Left lobe of liver (tissue), 2 donors: ENCODE data around the gene TOB1. TPM values are rescaled to one million over a fixed set of nuclear protein-coding genes. Genes with fewer than 3 reads are reported as not detected.

Experiments
- ATAC-seq: fragments of 200-7000 bp; cut with Tn5 transposase; one replicate; pipeline ENCODE4 v1.9.1; 2020; ENCODE audit warnings: mild to moderate bottlenecking, moderate library complexity
- DNase-seq: peaks from one replicate; pipeline ENCODE4 v3.0.0-alpha.2; 2020; ENCODE audit warnings: low spot score
- total RNA-seq: library from RNA; stranded (reverse); gene quantifications from one replicate; pipeline ENCODE4 v1.2.1, GENCODE V29; 2021
- donor health status: DM: no; HTN: no; CAD: no; lungs with moderate emphysema.
- donor health status: DM: no; HTN: yes; CAD: no.

Gene TOB1
- total RNA-seq: 209 TPM

- DNase-seq (peak; percentile 100), ATAC-seq (peak; percentile 71)
Measured at GRCh38 chr17:50866261-50866949, at the start of gene TOB1. TOB1 (minus strand) TSS chr17:50866354; CDS start chr17:50864017, 2,337 bp downstream.

DNA sequence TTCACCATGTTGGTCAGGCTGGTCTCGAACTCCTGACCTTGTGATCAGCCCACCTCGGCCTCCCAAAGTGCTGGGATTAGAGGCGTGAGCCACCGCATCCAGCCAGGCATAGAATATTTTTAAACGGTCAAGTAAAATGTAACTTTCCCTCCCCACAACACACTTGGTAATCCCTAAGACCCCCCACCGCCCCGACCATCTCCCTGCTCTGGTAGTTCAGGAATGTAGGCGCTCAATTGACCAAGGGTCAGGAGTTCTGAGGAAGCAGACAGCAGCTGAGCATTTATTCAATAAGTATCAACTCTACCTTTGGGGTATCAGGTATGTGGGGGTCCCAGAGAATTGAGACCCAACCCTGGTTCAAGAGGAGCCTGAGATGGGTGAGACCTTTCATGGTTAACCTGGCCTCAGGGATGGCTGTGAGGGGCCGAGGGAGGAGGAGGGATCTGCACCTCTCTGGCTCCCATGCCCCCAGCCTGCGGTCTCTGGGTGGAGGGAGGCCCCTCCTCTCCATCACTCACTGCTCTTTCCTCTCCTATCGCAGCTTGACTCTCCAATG, 48.4 kb upstream of the TOB1 start:
- ATAC-seq: peak; percentile 11
- DNase-seq: no peak

DNA sequence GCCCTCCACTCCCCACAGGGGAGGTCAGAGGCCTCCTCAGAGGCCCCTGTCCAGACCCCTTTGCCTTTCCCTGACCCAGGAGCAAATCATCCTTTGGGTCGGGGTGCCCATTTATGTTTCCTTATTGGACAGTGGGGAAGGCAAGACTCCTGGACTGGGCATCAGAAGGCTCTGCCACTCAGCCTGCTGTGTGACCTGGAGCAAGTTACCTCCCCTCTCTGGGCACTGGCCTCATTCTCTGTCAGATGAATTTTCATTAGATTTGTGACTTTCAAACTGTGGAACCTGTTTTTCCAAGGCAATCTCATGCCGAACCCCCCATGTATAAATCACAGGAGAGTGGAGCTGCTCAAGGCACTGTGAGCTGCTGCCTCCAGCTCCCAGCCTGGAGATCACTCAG, 47.0 kb upstream of the TOB1 start:
- DNase-seq: no peak
- ATAC-seq: no peak

DNA sequence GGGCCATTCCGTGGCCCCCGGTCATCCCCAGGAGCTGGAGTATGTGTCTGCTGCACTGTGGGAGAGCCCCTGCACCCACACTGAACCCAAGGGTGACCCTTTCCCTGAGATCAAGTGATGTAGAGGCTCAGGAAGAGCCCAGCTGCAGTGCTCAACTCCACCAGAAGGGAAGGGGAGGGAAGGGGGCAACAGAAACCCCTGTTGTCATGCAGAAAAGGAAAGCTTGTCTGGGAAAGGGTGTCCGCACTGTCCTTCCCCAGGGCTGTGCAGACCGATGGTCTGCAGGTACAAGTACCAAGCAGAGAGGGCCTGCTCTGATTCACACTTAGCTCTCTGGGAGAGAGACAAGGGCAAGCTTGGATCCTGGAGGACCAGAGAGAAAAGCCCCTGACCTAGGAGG, 45.7 kb upstream of the TOB1 start:
- ATAC-seq (no peak), DNase-seq (no peak)

DNA sequence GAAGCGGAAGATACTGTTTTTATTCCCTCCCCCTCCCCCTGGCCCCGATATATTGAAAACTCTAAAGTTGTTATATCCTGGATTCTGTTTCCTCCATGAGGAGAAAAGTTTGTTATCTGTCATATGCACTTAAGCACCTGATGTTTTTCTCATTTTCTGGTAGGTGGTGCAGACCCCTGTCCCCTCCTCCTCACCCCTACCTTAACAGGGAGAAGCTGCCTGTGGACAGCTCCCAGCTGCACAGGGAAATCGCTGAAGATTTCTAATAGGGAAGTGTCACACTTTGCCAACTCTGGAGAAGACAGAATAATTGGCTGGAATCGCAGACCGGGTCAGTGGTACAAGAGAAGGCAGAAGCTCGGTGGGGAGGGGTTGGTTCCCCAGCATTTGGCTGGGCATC, 45.3 kb upstream of the TOB1 start:
- DNase-seq (no peak), ATAC-seq (peak; percentile 7)

DNA sequence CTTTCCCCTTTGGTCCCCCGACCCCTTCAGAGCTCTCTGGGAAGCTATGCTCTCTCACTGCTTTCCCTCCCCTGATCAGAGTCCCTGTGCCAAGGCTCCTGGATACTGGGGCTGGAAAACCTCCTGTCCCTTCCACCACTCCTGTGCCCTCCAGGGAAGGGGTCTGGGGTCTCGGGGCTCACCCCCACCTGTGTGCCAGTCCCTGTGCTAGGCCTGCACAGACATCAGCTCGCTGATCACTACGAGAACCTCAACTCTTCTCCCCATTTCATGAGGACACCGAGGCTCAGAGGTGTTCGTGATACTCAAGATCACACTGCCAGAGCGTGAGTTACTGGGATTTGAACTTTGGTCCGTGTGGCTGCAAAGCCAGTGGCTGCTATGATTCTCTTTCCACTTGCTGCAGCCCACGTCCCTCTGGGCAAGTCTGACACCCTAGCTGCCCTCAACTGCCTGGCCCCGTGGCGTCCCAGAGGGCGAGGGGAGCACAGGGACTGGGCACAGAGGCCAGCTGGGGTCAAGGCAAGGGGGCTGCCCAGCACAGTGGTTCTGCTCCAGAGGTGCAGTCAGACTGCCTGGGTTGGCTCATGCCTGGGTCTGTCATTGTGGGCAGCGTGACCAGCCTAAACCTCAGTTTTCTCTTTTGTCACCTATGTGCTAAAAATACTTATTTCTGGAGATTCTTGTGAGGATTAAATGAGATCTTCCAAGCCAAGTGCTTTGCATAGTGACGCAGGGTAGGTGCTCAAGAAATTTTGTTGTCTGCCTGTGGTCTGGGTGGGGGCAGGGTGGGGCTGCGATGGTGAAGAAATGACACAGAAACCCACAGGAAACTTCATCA, 43.8 kb upstream of the TOB1 start:
- peak; percentile 49 for ATAC-seq
- DNase-seq: peak; percentile 89

DNA sequence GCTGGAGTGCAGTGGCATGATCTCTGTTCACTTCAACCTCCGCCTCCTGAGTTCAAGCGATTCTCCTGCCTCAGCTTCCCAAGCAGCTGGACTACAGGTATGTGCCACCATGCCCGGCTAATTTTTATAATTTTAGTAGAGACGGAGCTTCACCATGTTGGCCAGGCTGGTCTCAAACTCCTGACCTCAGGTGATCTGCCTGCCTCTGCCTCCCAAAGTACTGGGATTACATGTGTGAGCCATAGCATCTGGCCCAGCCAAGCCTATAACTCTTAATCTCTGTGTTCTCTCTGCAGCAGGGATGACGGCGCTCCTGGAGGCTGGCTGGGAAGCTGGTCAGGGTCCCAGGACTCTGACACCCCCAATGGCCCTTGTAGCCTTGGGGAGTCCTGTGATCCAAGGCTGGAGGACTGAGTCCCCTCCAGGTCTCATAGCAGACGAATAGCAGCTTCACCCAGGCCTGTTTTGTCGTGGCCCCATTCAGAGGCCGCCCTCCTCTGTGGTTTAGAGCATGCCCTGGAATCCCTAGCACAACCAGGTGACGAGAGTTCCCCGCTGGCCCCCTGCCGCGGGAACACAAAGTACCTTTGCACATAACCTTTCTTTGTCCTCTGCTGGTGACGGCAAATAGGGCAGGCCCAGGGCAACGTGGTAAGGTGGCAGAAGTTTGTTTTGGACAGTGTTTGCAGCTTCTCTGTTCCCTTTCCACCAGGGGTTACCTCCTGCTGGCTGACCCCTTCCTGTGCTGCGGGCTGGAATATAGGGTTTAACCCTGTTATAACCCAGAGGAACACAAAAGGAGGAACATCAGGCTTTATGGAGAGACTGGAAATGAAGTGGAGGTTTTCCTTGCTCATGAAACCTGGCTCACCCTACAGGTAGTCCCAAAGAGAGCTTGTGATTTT, 43.0 kb upstream of the TOB1 start:
- peak; percentile 64 for ATAC-seq
- peak; percentile 99 for DNase-seq

DNA sequence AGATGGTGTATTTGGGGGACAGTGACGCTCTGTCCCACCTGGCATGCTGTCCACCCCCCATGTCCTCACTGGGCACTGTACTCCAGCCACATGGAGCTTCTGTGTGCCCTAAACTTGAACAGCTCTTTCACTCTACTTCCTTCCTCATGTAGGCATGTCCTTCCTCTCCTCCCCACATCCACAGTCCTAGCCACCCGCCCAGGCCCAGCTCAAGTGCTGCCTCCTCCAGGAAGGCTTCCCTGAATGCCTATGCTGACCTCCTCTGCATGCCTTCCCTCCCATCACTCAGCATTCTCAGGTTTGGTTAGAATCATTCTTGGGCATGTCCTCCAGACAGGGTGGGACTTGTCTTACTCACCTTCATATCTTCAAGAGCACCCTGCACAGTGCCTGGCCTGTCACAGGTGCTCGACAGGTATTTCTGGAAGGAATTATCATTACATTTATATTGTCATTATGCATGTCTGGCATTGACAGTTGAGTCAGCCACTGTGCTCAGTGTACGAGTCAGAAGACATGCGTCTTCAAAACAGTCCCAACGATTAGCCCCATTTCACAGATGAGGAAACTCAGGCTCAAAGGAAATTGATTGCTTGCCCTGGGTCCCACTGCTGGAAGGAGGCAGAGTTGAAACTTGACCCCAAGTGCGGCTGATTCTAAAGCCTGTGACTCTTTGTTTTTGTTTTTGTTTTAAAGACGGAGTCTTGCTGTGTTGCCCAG, 42.1 kb upstream of the TOB1 start:
- DNase-seq (no peak), ATAC-seq (no peak)

DNA sequence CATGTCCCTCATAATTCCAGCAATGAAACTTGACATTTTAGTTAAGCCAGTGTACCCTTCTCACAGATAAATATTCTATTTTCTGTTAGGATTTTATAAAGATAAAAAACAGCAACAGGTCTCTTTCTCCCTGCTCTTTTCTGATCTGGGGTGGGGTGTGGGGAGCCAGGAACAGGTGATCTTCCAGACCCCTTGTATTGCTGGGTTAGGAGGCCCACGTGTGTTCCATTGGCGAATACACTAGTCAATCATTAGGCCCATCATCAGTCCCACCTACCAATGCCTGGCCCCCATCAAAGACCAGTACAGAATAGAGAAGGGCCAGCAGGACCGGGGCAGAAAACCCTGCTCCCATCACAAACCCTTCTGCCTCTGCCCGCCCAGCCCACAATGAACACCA, 40.3 kb upstream of the TOB1 start:
- ATAC-seq (no peak), DNase-seq (no peak)

GRCh38 chr17:50905460-50905803, 39.3 kb upstream of the TOB1 start:
- peak; percentile 39 for ATAC-seq
- DNase-seq: peak; percentile 88

DNA sequence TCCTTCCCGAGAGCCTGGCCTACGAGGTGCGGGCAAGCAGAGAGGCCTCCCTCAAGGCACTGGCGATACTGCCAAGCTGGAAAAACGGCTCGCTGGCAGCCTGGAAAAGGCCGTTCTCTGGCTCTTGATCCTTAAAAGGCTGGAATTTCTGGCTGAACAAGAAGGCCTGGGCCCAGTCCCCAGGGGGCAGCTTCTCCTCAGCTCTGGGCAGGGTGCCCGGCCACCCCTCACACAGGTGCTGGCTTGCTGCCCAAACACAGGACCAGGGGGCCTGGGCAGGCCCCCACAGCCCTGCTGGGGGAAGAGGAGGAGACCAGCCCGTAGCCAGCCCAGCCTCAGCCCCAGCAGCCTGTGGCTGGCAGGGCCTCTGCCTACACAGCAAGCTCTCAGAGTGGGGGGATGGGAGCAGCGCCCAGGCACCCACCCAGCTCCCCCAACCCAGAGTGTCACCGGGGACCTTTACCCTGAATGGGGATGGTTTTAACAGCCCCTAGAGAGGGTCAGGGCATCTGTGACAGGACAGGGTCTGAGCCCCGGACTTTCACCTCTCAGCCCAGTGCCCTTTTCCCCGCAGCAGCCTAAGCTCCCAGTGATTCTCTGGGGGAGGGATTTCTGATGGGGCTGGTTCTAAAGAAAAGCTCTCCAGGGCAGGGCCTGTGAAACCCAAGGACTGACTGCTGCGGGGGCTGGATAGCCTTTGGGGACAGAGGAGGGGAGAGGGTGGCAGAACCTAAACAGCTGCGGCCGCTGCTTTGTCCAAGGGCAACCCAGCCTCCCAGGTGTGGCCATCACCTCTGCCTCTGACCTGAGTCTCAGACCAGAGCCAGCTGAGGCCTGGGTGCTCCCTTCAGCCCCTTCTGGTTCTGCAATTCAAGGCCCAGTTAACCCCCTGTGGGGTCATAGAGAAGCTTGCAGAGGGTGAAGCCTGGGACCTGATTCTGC, 38.6 kb upstream of the TOB1 start:
- ATAC-seq: peak; percentile 68
- peak; percentile 93 for DNase-seq

- ATAC-seq (no peak), DNase-seq (no peak)
Measured at GRCh38 chr17:50903604-50904517, 37.7 kb upstream of the TOB1 start.

DNA sequence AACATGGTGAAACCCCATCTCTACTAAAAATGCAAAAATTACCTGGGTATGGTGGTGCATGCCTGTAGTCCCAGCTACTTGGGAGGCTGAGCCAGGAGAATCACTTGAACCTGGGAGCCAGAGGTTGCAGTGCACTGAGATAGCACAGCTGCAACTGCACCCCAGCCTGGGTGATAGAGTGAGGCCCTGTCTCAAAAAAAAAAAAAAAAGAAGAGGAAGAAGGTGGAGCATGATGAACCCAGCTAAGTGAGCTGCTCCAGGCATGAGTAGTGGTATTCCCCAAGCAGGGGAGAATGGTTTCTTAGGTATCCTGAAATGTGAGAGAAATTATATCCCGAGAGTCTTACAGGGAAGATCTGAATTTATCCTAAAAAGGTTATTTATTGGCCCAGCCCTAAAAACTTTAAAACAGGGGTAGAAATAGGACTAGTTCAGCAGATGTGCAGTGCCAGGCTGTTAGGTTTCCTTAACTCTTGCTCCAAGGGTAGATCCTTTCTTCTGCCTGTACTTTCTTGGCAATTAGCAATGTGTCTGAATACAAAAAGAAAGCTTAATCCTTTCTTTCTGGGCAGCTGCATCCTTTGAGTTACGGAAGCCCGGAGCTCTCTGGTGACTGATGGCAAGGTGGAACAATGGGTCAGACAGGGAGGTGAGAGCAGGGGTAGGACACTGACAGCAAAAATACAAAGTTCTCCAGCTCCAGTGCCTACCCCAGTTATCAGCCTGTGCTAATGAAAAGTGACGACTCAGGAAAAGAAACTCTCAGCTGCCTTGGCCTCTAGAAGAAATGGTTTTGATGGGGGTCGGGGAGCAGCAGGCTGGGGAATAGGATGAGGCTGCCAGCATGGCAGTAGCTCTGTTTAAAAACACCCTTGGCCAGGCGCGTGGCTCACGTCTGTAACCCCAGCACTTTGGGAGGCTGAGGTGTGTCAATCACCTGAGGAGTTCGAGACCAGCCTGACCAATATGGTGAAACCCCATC, 36.5 kb upstream of the TOB1 start:
- ATAC-seq: no peak
- no peak for DNase-seq

GRCh38 chr17:50900383-50900892, 34.3 kb upstream of the TOB1 start:
- DNase-seq (no peak), ATAC-seq (no peak)

DNA sequence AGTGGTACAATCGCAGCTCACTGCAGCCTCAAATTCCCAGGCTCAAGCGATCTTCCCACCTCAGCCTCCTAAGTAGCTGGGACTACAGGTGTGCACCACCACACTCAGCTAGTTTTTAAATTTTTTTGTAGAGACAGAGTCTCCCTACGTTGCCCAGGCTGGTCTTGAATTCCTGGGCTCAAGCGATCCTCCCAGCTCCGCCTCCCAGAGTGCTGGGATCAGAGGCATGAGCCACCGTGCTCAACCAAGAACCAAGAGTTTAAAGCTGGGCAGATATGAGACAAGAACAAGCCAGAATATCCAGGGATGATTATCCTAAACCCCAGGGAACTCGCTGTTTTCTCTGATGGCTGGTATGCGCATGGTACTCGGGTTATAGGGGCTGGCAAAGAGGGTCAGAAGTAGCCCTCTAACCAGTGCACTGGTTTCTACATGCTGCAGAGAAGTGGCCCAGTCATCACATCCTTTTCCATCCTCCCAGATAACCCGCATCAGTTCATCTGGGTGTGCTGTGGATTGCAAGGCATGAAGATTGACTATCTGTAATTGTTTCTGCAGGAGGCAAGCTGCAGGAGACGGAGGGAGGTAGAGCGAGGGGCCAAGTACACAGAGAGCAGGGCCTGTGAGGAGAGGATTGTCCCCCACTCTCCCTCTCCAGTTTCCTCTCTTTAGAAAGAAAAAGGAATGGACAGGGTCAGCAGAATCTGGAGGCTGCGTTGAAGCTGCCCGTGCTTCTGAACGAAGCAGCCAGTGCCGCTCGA, 33.6 kb upstream of the TOB1 start:
- ATAC-seq (no peak), DNase-seq (no peak)

GRCh38 chr17:50899005-50899460, 32.9 kb upstream of the TOB1 start:
- no peak for DNase-seq
- ATAC-seq: peak; percentile 59
